Activated T-helper 2 cell treated with anti-CD3 and anti-CD28 coated beads, Interferon-gamma antibody, Interleukin-2, Interleukin-4, amounts not matched to agents 10 μg/mL and 5 μg/mL and 100 μg/mL, durations not matched to agents 14 hours and 24 hours and 36 hours (primary cell): Measurements from ENCODE around the gene ADGRL3. TPM values are rescaled to one million over a fixed set of nuclear protein-coding genes. Genes with fewer than 3 reads are reported as not detected.
"Not testable (repeated sequence)": the region's sequence is repeated elsewhere in the genome, so short reads cannot be mapped to it uniquely, and the experiment has no call there.

Source experiments
- DNase-seq: peaks from one replicate; pipeline ENCODE4 v3.0.0; 2021; ENCODE audit warnings: low spot score
- H3K27ac Mint-ChIP-seq: one replicate; pipeline ENCODE4 v1.8.0; 2021; ENCODE audit warnings: mixed read lengths
- H3K27me3 Mint-ChIP-seq: one replicate; pipeline ENCODE4 v1.8.0; 2021; ENCODE audit warnings: low read depth, mixed read lengths
- H3K36me3 Mint-ChIP-seq: one replicate; pipeline ENCODE4 v1.8.0; 2021; ENCODE audit warnings: low read depth, mixed read lengths
- H3K4me1 Mint-ChIP-seq: one replicate; pipeline ENCODE4 v1.8.0; 2021; ENCODE audit warnings: low read depth, mixed read lengths
- H3K4me3 Mint-ChIP-seq: one replicate; pipeline ENCODE4 v1.8.0; 2021; ENCODE audit warnings: low read depth, mild to moderate bottlenecking, moderate library complexity, mixed read lengths
- H3K9me3 Mint-ChIP-seq: one replicate; pipeline ENCODE4 v1.8.0; 2021; ENCODE audit warnings: mixed read lengths
- intact Hi-C: fragments of 100-400 bp; cut with micrococcal nuclease; formaldehyde crosslinking; loops from one replicate; pipeline ENCODE4 v1.15.1; 2023
- total RNA-seq: library from RNA; stranded (reverse); gene quantifications from 2 replicates; pipeline ENCODE4 v1.2.3, GENCODE V29; 2022

Gene ADGRL3
- total RNA-seq, 1 donor from 2014 or later = not detected

DNA sequence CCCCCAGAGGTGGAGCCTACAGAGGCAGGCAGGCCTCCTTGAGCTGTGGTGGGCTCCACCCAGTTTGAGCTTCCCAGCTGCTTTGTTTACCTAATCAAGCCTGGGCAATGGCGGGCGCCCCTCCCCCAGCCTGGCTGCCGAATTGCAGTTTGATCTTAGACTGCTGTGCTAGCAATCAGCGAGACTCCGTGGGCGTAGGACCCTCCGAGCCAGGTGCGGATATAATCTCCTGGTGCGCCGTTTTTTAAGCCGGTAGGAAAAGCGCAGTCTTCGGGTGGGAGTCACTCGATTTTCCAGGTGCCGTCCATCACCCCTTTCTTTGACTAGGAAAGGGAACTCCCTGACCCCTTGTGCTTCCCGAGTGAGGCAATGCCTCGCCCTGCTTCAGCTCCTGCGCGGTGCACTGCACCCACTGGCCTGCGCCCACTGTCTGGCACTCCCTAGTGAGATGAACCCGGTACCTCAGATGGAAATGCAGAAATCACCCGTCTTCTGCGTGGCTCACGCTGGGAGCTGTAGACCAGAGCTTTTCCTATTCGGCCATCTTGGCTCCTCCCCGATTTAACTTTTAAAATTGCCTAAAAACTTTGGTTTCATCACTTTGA lies 446.7 kb downstream of the ADGRL3 start:
- H3K27me3 Mint-ChIP-seq, H3K36me3 Mint-ChIP-seq, DNase-seq, H3K4me1 Mint-ChIP-seq, H3K4me3 Mint-ChIP-seq, intact Hi-C loops, H3K27ac Mint-ChIP-seq: not testable (repeated sequence)
- peaks cover 10% of the 10 kb centered on the region for H3K9me3 Mint-ChIP-seq

DNA sequence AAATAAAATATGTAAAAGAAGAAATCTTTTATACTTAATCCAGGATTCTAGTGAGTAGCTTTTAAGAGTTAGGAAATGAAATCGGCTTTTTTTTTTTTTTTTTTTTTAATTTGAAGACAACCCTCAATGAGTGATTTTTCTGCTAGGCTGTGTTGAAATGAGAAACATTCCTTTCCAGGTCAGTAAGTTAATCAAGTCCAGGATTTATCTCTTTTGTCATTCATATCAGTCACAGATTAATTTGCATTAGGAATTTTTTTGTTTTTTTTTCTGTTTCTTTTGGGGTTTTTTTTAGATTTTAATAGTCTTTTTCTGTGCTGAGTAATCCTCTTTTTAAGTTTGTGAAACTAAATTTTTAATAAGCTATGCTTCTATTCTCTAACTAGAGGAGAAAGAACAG lies 448.1 kb downstream of the ADGRL3 start:
- Mint-ChIP-seq H3K27me3 (no peaks in the 10 kb centered on the region), H3K36me3 (no peaks in the 10 kb centered on the region), H3K4me1 (no peaks in the 10 kb centered on the region), H3K27ac (no peak overlapping the region), H3K9me3 (peaks cover 10% of the 10 kb centered on the region), H3K4me3 (no peak overlapping the region)
- intact Hi-C loops = no loop called here
- DNase-seq = no peak

DNA sequence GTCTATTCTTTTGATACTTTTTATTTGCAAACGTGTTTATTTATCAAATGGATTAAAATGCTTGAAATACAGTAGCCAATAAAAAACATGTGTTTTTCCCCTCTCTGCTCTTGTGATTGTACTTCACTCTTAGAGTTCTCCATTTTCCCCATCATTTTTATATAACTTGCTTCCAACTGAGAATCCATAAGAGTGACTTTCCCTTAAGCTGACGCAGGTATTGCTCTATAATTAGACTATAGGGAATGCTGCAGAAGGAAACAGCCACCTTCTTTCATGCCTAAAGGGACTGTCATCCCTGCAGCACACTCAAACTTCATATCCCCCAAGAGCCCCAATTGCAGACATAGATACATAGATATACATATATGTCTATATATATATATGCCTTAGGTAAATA lies 456.9 kb downstream of the ADGRL3 start:
- H3K4me3 Mint-ChIP-seq = no peak overlapping the region
- H3K27ac Mint-ChIP-seq = no peak overlapping the region
- no peaks in the 10 kb centered on the region for H3K4me1 Mint-ChIP-seq
- peaks cover 23% of the 10 kb centered on the region for H3K9me3 Mint-ChIP-seq
- intact Hi-C loops = no loop called here
- no peaks in the 10 kb centered on the region for H3K27me3 Mint-ChIP-seq
- DNase-seq = no peak
- H3K36me3 Mint-ChIP-seq = no peaks in the 10 kb centered on the region

DNA sequence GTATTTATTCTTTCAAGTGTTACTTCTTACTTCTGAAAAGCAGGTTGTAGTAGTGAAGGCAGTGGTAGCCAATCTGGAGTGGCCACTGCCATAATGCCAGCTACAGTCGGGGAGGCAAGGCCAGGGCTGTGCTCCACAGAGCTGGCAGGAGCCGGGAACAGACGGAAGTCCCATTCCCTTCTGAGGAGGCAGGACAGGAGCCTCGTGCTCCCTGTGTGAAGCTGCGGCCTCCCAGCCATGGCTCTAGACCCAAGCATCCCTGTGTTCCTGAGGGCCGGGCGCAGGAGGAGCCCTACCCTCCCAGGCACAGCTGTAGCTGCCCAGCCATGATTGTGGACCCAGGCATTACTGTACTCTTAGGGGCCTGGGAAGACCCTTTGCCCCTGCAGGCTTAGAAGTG lies 461.8 kb downstream of the ADGRL3 start:
- Mint-ChIP-seq H3K4me3 (no peak overlapping the region), H3K4me1 (no peaks in the 10 kb centered on the region), H3K36me3 (no peaks in the 10 kb centered on the region), H3K27me3 (no peaks in the 10 kb centered on the region), H3K9me3 (peaks cover 28% of the 10 kb centered on the region), H3K27ac (no peak overlapping the region)
- no peak for DNase-seq
- intact Hi-C loops = no loop called here

DNA sequence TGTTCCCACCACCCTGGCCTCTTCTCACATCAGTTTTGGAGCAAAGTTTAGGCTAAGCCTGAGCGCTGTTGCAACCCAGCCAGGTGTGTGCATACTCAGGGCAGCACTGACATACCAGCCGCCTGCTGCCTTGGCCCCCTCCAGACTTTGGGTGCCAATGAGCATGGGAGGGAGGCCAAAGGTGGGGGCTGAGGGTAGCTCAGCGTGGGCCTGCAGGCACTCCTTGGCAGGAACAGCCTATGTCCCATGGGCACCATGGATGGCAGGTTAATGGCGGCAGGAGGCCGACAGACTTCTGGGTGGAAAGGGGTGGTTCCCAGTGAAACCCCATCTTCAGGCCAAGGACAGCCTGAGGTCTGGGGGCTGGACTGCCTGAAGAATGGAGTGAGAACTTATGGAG lies 462.2 kb downstream of the ADGRL3 start:
- no peak overlapping the region for H3K27ac Mint-ChIP-seq
- H3K27me3 Mint-ChIP-seq = no peaks in the 10 kb centered on the region
- H3K9me3 Mint-ChIP-seq = peaks cover 28% of the 10 kb centered on the region
- H3K36me3 Mint-ChIP-seq = no peaks in the 10 kb centered on the region
- intact Hi-C loops = no loop called here
- no peak for DNase-seq
- no peaks in the 10 kb centered on the region for H3K4me1 Mint-ChIP-seq
- no peak overlapping the region for H3K4me3 Mint-ChIP-seq

DNA sequence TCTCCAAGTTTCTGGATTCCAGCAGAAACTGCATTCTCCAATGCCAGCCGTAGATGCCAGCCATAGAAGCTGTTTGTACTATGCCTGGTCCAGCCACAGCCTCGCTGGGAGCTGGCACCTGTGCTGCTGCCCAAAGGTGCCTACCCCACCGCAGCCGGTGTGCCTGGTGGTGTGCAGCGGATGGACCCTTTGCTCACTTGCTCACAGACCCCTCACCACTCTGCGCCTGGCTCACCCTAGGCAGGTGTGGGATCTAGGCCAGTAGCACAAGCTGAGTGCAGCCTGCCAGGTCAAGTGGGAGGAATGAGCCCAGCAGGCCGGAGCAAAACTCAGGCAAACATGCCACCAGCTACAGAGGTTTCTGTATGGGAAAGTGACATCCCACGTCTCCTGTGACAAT lies 463.2 kb downstream of the ADGRL3 start:
- DNase-seq = no peak
- H3K27ac Mint-ChIP-seq = no peak overlapping the region
- no peaks in the 10 kb centered on the region for H3K4me1 Mint-ChIP-seq
- no peaks in the 10 kb centered on the region for H3K27me3 Mint-ChIP-seq
- intact Hi-C loops = no loop called here
- no peaks in the 10 kb centered on the region for H3K36me3 Mint-ChIP-seq
- peaks cover 24% of the 10 kb centered on the region for H3K9me3 Mint-ChIP-seq
- H3K4me3 Mint-ChIP-seq = no peak overlapping the region

DNA sequence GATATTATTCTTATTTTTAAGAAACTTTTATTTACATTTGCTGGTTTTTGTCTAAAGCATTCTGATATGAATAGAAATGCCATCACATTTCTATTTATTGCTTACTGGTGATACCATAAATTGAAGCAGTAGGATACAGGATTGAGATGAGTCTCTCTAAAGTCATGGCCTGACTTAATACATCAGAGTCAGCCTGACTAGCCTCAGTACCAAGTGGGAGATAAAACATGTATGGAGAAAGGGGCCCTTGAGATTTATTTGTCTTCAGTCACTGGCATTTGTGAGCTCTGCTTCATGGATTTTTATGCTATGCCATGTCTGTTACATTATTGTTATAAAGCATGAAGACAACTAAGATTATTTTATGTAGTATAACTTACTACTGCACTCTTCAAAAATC lies 465.5 kb downstream of the ADGRL3 start:
- no peak overlapping the region for H3K4me3 Mint-ChIP-seq
- H3K27me3 Mint-ChIP-seq = no peaks in the 10 kb centered on the region
- no peak for DNase-seq
- no peaks in the 10 kb centered on the region for H3K36me3 Mint-ChIP-seq
- peaks cover 13% of the 10 kb centered on the region for H3K9me3 Mint-ChIP-seq
- no peak overlapping the region for H3K27ac Mint-ChIP-seq
- no peaks in the 10 kb centered on the region for H3K4me1 Mint-ChIP-seq
- intact Hi-C loops = no loop called here

DNA sequence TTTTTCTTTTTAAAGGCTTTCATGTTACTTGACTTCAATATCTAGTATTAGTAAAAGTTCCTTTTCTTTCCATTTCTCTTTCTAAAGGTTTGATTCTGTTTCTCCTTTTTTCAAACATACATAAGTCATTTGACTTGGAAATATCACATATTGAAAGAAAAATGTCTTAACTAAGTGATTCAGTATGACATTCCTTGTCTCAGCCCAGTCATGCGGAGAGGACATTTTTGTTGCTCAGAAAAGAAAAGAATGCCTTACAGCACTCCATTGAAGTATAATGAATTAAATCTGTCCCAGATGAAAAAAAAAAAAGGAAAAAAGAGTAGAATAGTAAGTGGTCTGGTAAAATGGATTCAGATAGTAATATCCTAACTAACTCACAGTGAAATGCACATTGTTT lies 466.1 kb downstream of the ADGRL3 start:
- DNase-seq = no peak
- Mint-ChIP-seq H3K27ac (no peak overlapping the region), H3K27me3 (no peaks in the 10 kb centered on the region), H3K4me1 (no peaks in the 10 kb centered on the region), H3K36me3 (no peaks in the 10 kb centered on the region), H3K4me3 (no peak overlapping the region), H3K9me3 (peaks cover 13% of the 10 kb centered on the region)
- intact Hi-C loops = no loop called here

DNA sequence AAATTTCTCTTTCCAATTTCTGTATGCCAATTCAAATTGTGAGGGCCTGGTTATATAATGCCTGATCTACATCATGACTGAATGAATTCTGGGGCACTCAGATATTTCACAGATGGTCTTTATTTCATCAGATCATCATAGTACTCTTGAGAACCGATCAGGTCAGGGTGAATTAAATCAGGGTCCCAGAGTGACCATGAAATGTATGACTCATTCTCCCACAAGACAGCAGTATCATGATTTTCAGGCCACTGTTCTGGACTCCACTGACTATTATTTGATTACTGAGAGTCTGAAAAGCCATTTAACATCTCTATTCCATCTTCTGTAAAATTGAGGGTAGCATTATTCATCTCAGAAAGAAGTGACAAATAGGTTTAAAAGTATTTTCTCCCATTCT lies 471.5 kb downstream of the ADGRL3 start:
- H3K27me3 Mint-ChIP-seq = no peaks in the 10 kb centered on the region
- intact Hi-C loops = no loop called here
- no peak overlapping the region for H3K27ac Mint-ChIP-seq
- peaks cover 3% of the 10 kb centered on the region for H3K9me3 Mint-ChIP-seq
- no peaks in the 10 kb centered on the region for H3K36me3 Mint-ChIP-seq
- no peak for DNase-seq
- no peak overlapping the region for H3K4me3 Mint-ChIP-seq
- H3K4me1 Mint-ChIP-seq = no peaks in the 10 kb centered on the region

DNA sequence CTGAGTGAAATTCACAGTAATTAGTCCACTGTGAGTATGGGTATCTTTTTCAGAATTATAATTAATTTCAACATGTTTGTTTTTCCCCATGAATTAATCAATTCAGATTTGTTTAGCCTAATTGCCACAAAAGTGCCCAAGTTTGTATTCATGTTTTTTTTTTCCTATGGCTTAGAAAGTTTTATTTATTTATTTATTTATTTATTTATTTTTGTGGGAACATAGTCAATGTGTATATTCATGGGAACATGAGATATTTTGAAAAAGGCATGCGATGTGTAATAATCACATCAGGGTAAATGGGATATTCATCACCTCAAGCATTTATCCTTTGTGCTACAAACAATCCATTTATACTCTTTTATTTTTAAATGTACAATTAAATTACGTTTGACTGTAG lies 475.3 kb downstream of the ADGRL3 start:
- Mint-ChIP-seq H3K36me3 (no peaks in the 10 kb centered on the region), H3K27me3 (no peaks in the 10 kb centered on the region), H3K9me3 (peaks cover 3% of the 10 kb centered on the region), H3K27ac (no peak overlapping the region), H3K4me3 (no peak overlapping the region), H3K4me1 (no peaks in the 10 kb centered on the region)
- intact Hi-C loops = no loop called here
- no peak for DNase-seq

DNA sequence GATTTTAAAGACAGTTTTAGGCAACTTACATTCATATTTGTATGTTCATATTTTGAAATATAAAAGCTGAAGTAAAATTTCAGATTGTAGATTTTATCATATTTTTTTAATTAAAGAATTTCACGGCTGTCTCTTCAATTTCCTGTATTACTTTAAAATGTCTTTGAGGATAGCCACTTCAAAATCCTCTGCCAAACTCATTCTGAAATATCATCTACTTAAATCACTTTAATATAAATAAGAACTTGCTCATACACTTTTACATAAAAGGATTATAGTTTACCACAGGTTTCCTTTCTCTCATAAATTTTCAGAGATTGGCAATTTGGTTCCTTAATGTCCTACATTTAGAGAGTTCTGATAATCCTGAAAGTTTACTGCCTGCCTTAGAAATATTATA lies 478.2 kb downstream of the ADGRL3 start:
- Mint-ChIP-seq H3K36me3 (no peaks in the 10 kb centered on the region), H3K4me3 (no peak overlapping the region), H3K9me3 (peaks cover 9% of the 10 kb centered on the region), H3K27me3 (no peaks in the 10 kb centered on the region), H3K4me1 (no peaks in the 10 kb centered on the region), H3K27ac (no peak overlapping the region)
- no peak for DNase-seq
- intact Hi-C loops = no loop called here

DNA sequence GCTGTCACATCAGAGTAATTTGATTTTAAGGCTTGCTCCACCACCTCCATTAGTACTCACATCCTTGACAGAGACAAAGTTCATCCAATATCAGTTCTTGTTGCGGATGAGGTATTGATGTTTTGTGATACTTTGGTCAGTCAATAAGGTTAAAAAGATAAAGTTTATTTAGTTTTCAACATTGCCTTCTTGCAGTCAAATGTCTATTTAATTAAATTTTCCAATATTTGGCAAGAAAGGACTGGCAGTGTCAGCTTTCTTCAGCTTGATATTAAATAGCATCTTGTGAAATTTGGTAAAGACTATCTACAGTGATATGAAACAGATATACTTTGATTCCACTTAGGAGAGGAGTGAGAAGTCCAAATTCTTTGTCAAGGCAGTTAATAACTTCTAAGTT lies 493.4 kb downstream of the ADGRL3 start:
- Mint-ChIP-seq H3K4me3 (no peak overlapping the region), H3K36me3 (no peaks in the 10 kb centered on the region), H3K4me1 (no peaks in the 10 kb centered on the region), H3K9me3 (peaks cover 4% of the 10 kb centered on the region), H3K27me3 (no peaks in the 10 kb centered on the region), H3K27ac (no peak overlapping the region)
- DNase-seq = no peak
- intact Hi-C loops = no loop called here

DNA sequence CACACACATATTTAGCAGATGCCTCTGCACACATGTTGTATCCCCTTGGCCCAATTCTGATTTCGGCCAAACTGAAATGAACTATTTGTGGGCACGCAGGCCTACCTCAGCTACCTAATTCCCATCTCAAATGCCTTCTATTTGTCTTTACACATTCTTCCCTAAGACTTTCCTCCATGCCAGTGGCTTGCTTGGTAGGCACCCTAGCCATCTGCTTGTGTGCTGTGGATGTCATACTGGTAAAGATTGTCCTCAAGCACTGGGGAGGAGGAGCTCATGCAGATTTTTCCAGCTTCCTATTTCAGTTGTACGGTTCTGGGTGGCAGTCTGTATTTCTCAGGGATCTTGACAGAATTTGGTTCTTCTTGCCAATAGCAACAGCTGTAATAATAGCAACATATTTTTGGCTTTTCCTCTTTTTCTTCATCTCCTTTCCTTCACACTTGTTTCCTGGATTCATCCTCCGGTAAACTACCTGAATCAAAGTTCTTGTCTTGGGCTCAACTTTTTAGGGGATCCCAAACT lies 514.3 kb downstream of the ADGRL3 start:
- Mint-ChIP-seq H3K27ac (no peak overlapping the region), H3K4me1 (no peaks in the 10 kb centered on the region), H3K9me3 (no peaks in the 10 kb centered on the region), H3K4me3 (no peak overlapping the region), H3K27me3 (no peaks in the 10 kb centered on the region), H3K36me3 (no peaks in the 10 kb centered on the region)
- intact Hi-C loops = no loop called here
- DNase-seq = no peak

DNA sequence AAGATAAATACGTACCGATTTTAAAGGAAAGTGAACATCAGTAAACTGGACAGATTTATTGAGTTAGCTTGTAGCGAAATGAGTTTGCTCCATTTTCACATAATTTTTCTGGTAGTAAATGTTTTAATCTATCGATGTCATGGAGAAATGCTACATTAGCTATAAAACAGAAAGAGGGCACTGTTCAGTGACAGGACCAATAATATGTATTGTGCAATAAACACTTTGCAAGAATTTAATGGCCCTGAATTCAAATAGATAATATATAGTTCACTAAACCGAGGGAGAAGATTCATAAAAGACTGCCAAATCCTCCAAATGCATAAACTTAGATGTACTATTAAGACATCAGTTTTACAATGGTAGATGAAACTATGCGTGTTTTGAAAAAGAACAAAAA lies 516.3 kb downstream of the ADGRL3 start:
- no peaks in the 10 kb centered on the region for H3K36me3 Mint-ChIP-seq
- H3K27ac Mint-ChIP-seq = no peak overlapping the region
- H3K27me3 Mint-ChIP-seq = no peaks in the 10 kb centered on the region
- no peaks in the 10 kb centered on the region for H3K4me1 Mint-ChIP-seq
- no peak for DNase-seq
- peaks cover 4% of the 10 kb centered on the region for H3K9me3 Mint-ChIP-seq
- no peak overlapping the region for H3K4me3 Mint-ChIP-seq
- intact Hi-C loops = no loop called here
